ENCODE results near the gene KATNB1. TPM values are rescaled to one million over a fixed set of nuclear protein-coding genes. Genes with fewer than 3 reads are reported as not detected.

Gene KATNB1
- total and polyA plus RNA-seq, 2 of the 8 experiments (the other 6 are each of a cell fraction or from before 2014, with no cell fraction given) = 50.2 to 60.4 TPM

- no peak overlapping the region for H4K5ac ChIP-seq (ENCODE audit: insufficient read length, low read depth, low read length)
- H4K8ac ChIP-seq (ENCODE audit: extremely low read depth, insufficient read depth, low read length) = no peak overlapping the region
- H2BK12ac ChIP-seq (ENCODE audit: low read depth, low read length) = no peak overlapping the region
Measured at GRCh38 chr16:57787519-57787905, 51.9 kb downstream of the KATNB1 start.

More at GRCh38 chr16:57787519-57787905, 51.9 kb downstream of the KATNB1 start:
- Histone ChIP-seq H2AFZ (ENCODE audit: low read length) (no peak overlapping the region), H3K9me3 (ENCODE audit: insufficient read depth in 2 of 2, low read depth in 1 of 2, low read length in 1 of 2) (no peaks in the 10 kb centered on the region), H3K23ac (ENCODE audit: insufficient read length) (no peak overlapping the region), H3K4me3 (ENCODE audit: extremely low read depth in 1 of 4, insufficient read depth in 2 of 4, low read depth in 3 of 4, low read length in 4 of 4) (no peak overlapping the region), H2BK15ac (ENCODE audit: low read length) (no peak overlapping the region), H3K4me1 (replicated peaks in 1 of 4; ENCODE audit: control insufficient read depth in 3 of 4, insufficient read depth in 4 of 4, low read length in 3 of 4) (peaks cover 0 to 4% (median 0%) of the 10 kb centered on the region in 4 experiments; a peak in 1 of 7 replicates), H3K9ac (replicated peaks in 1 of 4; ENCODE audit: extremely low read depth in 1 of 4, low read depth in 3 of 4, low read length in 3 of 4) (no peak overlapping the region), H3K14ac (ENCODE audit: insufficient read length) (no peak overlapping the region), H2AK5ac (ENCODE audit: low read depth, low read length) (no peak overlapping the region; the same call in 1 of the 2 replicates), H4K91ac (replicated peaks; ENCODE audit: insufficient read length, low read length) (no peak overlapping the region), H3K27ac (ENCODE audit: low read depth, low read length) (no peak overlapping the region), H3K4me2 (ENCODE audit: insufficient read depth in 1 of 2, low read depth in 2 of 2, low read length in 2 of 2) (no peak overlapping the region), H3K18ac (ENCODE audit: extremely low read depth, low read length) (no peak overlapping the region; the same call in 1 of the 2 replicates), H3K27me3 (replicated peaks in 1 of 4; ENCODE audit: control insufficient read depth in 3 of 4, extremely low read depth in 1 of 4, insufficient read depth in 3 of 4, low read length in 3 of 4) (no peaks in the 10 kb centered on the region), H3K79me2 (ENCODE audit: control insufficient read depth in 1 of 2, insufficient read depth in 2 of 2, low read length in 2 of 2) (no peaks in the 10 kb centered on the region), H4K20me1 (replicated peaks in 1 of 2; ENCODE audit: control insufficient read depth in 1 of 2, insufficient read depth in 2 of 2, low read length in 2 of 2) (no peaks in the 10 kb centered on the region), H3K36me3 (ENCODE audit: control insufficient read depth in 2 of 4, insufficient read depth in 4 of 4, low read length in 3 of 4) (no peaks in the 10 kb centered on the region), H2BK20ac (ENCODE audit: low read length) (no peak overlapping the region), H3K4ac (replicated peaks; ENCODE audit: insufficient read length, low read depth, low read length) (no peak overlapping the region), H3K56ac (replicated peaks; ENCODE audit: insufficient read length, low read depth, low read length) (no peak overlapping the region), H3K23me2 (ENCODE audit: low read depth, low read length) (no peaks in the 10 kb centered on the region), H2BK5ac (ENCODE audit: low read depth, low read length) (no peak overlapping the region), H3K79me1 (ENCODE audit: low read depth, low read length) (no peaks in the 10 kb centered on the region), H2BK120ac (replicated peaks; ENCODE audit: low read depth, low read length) (no peak overlapping the region)
- TF ChIP-seq BRCA1 (IDR thresholded peaks at IDR 0.05; ENCODE audit: low read depth, low read length) (no peak), SP1 (IDR thresholded peaks at IDR 0.05; ENCODE audit: low read depth, low read length) (no peak)
- ChIA-PET POLR2A (ENCODE audit: partially characterized antibody) (interaction anchor here (1.1 to 1.4 kb wide), 2 partner anchors 11 to 14 kb away, joined by 3 read pairs; no protein-coding TSS in a partner anchor), CTCF (ENCODE audit: partially characterized antibody) (interaction anchor here (0.5 to 22.4 kb wide), 7 partner anchors 10 to 212 kb away, joined by 3 to 279 read pairs (median 4); partner anchors contain the start of gene KIFC3)
- DNase-seq (ENCODE audit: low read depth in 1 of 2, low spot score in 2 of 2) = no peak
- 67% methylated on average over 4 of the region's 8 CpGs; no CpG with 5 or more reads in 1 of the 2 experiments for WGBS, 2 experiments (ENCODE audit: extremely low coverage in 1 of 2, insufficient coverage in 1 of 2, insufficient read length in 1 of 2, insufficient replicate concordance in 2 of 2, low coverage in 1 of 2, low lambda C conversion rate in 2 of 2, missing lambda C conversion rate in 1 of 2)
- no peak for FAIRE-seq

Data from H1 (cell line).